ENCODE results near the gene HAGH.

The HAGH gene

GRCh38 chr16:1768061-1768766, 58.4 kb downstream of the HAGH start (continued):
- TF ChIP-seq ZNF2 (tag by site-specific recombination; IDR thresholded peaks at IDR 0.05) (no peak), HOXD13 (CRISPR knock-in tag; IDR thresholded peaks at IDR 0.05; ENCODE audit: borderline replicate concordance) (no peak), ZNF621 (tag by site-specific recombination; IDR thresholded peaks at IDR 0.05) (no peak), ZNF791 (tag by site-specific recombination; IDR thresholded peaks at IDR 0.05) (no peak), ZNF600 (tag by site-specific recombination; IDR thresholded peaks at IDR 0.05) (0 out of 2 replicates have a peak, but pooled peaks have one; percentile 71), GLIS2 (tag by site-specific recombination; IDR thresholded peaks at IDR 0.05) (0 out of 2 replicates have a peak, but pooled peaks have one; percentile 28), ZBTB1 (tag by site-specific recombination; IDR thresholded peaks at IDR 0.05) (no peak), ZNF274 (IDR thresholded peaks at IDR 0.05; ENCODE audit: low read length) (no peak), ZNF274 (tag by site-specific recombination; IDR thresholded peaks at IDR 0.05; ENCODE audit: borderline replicate concordance) (no peak), FEZF1 (tag by site-specific recombination; IDR thresholded peaks at IDR 0.05) (no peak), HIC1 (tag by site-specific recombination; IDR thresholded peaks at IDR 0.05) (peak; percentile 69), ZNF785 (tag by site-specific recombination; IDR thresholded peaks at IDR 0.05) (no peak), ZNF610 (tag by site-specific recombination; IDR thresholded peaks at IDR 0.05; ENCODE audit: borderline replicate concordance) (no peak), IKZF3 (tag by site-specific recombination; IDR thresholded peaks at IDR 0.05) (no peak), ZBTB48 (tag by site-specific recombination; IDR thresholded peaks at IDR 0.05) (no peak)
- TF ChIP-seq, protein P1, sequence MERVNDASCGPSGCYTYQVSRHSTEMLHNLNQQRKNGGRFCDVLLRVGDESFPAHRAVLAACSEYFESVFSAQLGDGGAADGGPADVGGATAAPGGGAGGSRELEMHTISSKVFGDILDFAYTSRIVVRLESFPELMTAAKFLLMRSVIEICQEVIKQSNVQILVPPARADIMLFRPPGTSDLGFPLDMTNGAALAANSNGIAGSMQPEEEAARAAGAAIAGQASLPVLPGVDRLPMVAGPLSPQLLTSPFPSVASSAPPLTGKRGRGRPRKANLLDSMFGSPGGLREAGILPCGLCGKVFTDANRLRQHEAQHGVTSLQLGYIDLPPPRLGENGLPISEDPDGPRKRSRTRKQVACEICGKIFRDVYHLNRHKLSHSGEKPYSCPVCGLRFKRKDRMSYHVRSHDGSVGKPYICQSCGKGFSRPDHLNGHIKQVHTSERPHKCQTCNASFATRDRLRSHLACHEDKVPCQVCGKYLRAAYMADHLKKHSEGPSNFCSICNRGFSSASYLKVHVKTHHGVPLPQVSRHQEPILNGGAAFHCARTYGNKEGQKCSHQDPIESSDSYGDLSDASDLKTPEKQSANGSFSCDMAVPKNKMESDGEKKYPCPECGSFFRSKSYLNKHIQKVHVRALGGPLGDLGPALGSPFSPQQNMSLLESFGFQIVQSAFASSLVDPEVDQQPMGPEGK (tag by site-specific recombination; IDR thresholded peaks at IDR 0.05): peak; percentile 26; the same call in 1 of the 2 replicates

GRCh38 chr16:1767116-1767994, 59.3 kb downstream of the HAGH start:
- CTCF ChIA-PET: no interaction called here
- Histone ChIP-seq H3K36me3 (ENCODE audit: control insufficient read depth in 2 of 2, insufficient read depth in 1 of 2, low read length in 2 of 2) (peaks cover 0 to 87% of the 10 kb centered on the region in 2 experiments; a peak in 1 of 3 replicates), H3K4me1 (ENCODE audit: control insufficient read depth, insufficient read depth, low read length) (peaks cover 3% of the 10 kb centered on the region; the same call in 1 of the 2 replicates), H3K9me3 (ENCODE audit: control insufficient read depth, insufficient read depth, low read depth, low read length) (no peaks in the 10 kb centered on the region), H3K27ac (ENCODE audit: extremely low read depth, low read depth, low read length) (no peak overlapping the region), H3K4me3 (ENCODE audit: low read depth, low read length) (no peak overlapping the region)
- POLR2A ChIA-PET: interaction anchor here (1.7 to 6.0 kb wide), 2 partner anchors 14 to 61 kb away, joined by 5 to 113 read pairs; partner anchors contain the start of genes MAPK8IP3, NUBP2 and SPSB3
- TF ChIP-seq BCL11B (tag by site-specific recombination; IDR thresholded peaks at IDR 0.05; ENCODE audit: low read depth) (peak; percentile 68; the same call in 1 of the 2 replicates), ZBTB21 (tag by site-specific recombination; IDR thresholded peaks at IDR 0.05) (no peak), HOXA7 (CRISPR knock-in tag; IDR thresholded peaks at IDR 0.05; ENCODE audit: borderline replicate concordance) (no peak), ZNF10 (tag by site-specific recombination; IDR thresholded peaks at IDR 0.05) (peak; percentile 42; the same call in 1 of the 2 replicates), ZNF692 (tag by site-specific recombination; IDR thresholded peaks at IDR 0.05) (0 out of 2 replicates have a peak, but pooled peaks have one; percentile 22), SP3 (tag by site-specific recombination; IDR thresholded peaks at IDR 0.05) (no peak), ZNF561 (tag by site-specific recombination; IDR thresholded peaks at IDR 0.05; ENCODE audit: borderline replicate concordance) (no peak), ZNF248 (tag by site-specific recombination; IDR thresholded peaks at IDR 0.05) (no peak), GLIS2 (tag by site-specific recombination; IDR thresholded peaks at IDR 0.05) (no peak), HIC1 (tag by site-specific recombination; IDR thresholded peaks at IDR 0.05) (no peak)
- TF ChIP-seq, protein P2, sequence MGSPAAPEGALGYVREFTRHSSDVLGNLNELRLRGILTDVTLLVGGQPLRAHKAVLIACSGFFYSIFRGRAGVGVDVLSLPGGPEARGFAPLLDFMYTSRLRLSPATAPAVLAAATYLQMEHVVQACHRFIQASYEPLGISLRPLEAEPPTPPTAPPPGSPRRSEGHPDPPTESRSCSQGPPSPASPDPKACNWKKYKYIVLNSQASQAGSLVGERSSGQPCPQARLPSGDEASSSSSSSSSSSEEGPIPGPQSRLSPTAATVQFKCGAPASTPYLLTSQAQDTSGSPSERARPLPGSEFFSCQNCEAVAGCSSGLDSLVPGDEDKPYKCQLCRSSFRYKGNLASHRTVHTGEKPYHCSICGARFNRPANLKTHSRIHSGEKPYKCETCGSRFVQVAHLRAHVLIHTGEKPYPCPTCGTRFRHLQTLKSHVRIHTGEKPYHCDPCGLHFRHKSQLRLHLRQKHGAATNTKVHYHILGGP (tag by site-specific recombination; IDR thresholded peaks at IDR 0.05): no peak

All from HEK293 (cell line).